Suprapubic skin (tissue), 4 donors: ENCODE results near the gene FCGR1A. TPM values are rescaled to one million over a fixed set of nuclear protein-coding genes. Genes with fewer than 3 reads are reported as not detected.
A peak's percentile ranks its signal among the peaks of the same experiment; 100 is the strongest.
"Not testable (repeated sequence)": the region's sequence is repeated elsewhere in the genome, so short reads cannot be mapped to it uniquely, and the experiment has no call there.

ENCODE experiments used
- DNase-seq, 2 donors: peaks; one replicate each; pipeline ENCODE4 v3.0.0-alpha.2; 2019; ENCODE audit warnings: low spot score in 2 of 2
- H3K27ac ChIP-seq: fragments of 200-600 bp; sonication (generic); one replicate; pipeline ENCODE4 v1.5.1; 2019
- H3K27me3 ChIP-seq: fragments of 200-600 bp; sonication (generic); one replicate; pipeline ENCODE4 v1.5.1; 2019
- H3K36me3 ChIP-seq: fragments of 200-600 bp; sonication (generic); one replicate; pipeline ENCODE4 v1.5.1; 2019
- H3K4me1 ChIP-seq: fragments of 200-600 bp; sonication (generic); one replicate; pipeline ENCODE4 v1.5.1; 2019
- H3K4me3 ChIP-seq: fragments of 200-600 bp; sonication (generic); one replicate; pipeline ENCODE4 v1.5.1; 2019; ENCODE audit warnings: mild to moderate bottlenecking
- H3K9me3 ChIP-seq: fragments of 200-600 bp; sonication (generic); one replicate; pipeline ENCODE4 v1.5.1; 2019
- WGBS: methylation state at CpG from one replicate; pipeline ENCODE4 v1.1.5; 2018; 5-methylcytosine and 5-hydroxymethylcytosine counted together
- total RNA-seq, 4 donors: library from RNA; depleted of rRNA; stranded (reverse); fragments of >200 nt; gene quantifications; one replicate each; pipeline ENCODE4 v1.1.0, GENCODE V29; 2016

Gene FCGR1A
- total RNA-seq: not detected

GRCh38 chr1:149782600-149782999 lies at the start of gene FCGR1A:
TSS of gene FCGR1A (plus strand) at chr1:149782694. CDS start at chr1:149782744, 50 bp downstream.
- WGBS: no CpG with 5 or more reads among the region's 2 CpGs
- H3K4me3 ChIP-seq, H3K27ac ChIP-seq, H3K27me3 ChIP-seq, H3K36me3 ChIP-seq, H3K4me1 ChIP-seq, H3K9me3 ChIP-seq, DNase-seq: not testable (repeated sequence)

GRCh38 chr1:149732781-149733180 lies 49.7 kb upstream of the FCGR1A start:
- H3K27ac ChIP-seq, H3K36me3 ChIP-seq, H3K4me1 ChIP-seq, DNase-seq, H3K9me3 ChIP-seq, H3K4me3 ChIP-seq, H3K27me3 ChIP-seq: not testable (repeated sequence)
- no CpG with 5 or more reads among the region's 2 CpGs for WGBS

- not testable (repeated sequence) for H3K4me3 ChIP-seq, H3K27me3 ChIP-seq, H3K27ac ChIP-seq, H3K9me3 ChIP-seq, DNase-seq, H3K36me3 ChIP-seq, H3K4me1 ChIP-seq
- 100% methylated on average over 1 of the region's 1 CpG for WGBS
These were observed 47.8 kb upstream of the FCGR1A start for GRCh38 chr1:149734692-149735091.

GRCh38 chr1:149740148-149740581 lies 42.3 kb upstream of the FCGR1A start:
- 9% methylated on average over 23 of the region's 26 CpGs for WGBS
- H3K27ac ChIP-seq, H3K27me3 ChIP-seq, DNase-seq, H3K4me1 ChIP-seq, H3K36me3 ChIP-seq, H3K9me3 ChIP-seq: not testable (repeated sequence)
- peak overlapping the region; percentile 27 for H3K4me3 ChIP-seq

GRCh38 chr1:149740590-149741230 lies 41.8 kb upstream of the FCGR1A start:
- not testable (repeated sequence) for H3K9me3 ChIP-seq, H3K27me3 ChIP-seq, DNase-seq, H3K36me3 ChIP-seq, H3K27ac ChIP-seq, H3K4me1 ChIP-seq
- H3K4me3 ChIP-seq: peak overlapping the region; percentile 27
- WGBS: 60% methylated on average over 2 of the region's 13 CpGs

- no CpG with 5 or more reads among the region's 5 CpGs for WGBS
- H3K36me3 ChIP-seq, DNase-seq, H3K4me1 ChIP-seq, H3K27ac ChIP-seq, H3K9me3 ChIP-seq, H3K4me3 ChIP-seq, H3K27me3 ChIP-seq: not testable (repeated sequence)
These were observed 40.6 kb upstream of the FCGR1A start for GRCh38 chr1:149741914-149742313.

GRCh38 chr1:149746463-149747356 lies 35.8 kb upstream of the FCGR1A start:
- H3K4me3 ChIP-seq, H3K27ac ChIP-seq, H3K36me3 ChIP-seq, DNase-seq, H3K9me3 ChIP-seq, H3K4me1 ChIP-seq: not testable (repeated sequence)
- H3K27me3 ChIP-seq: peaks cover 23% of the 10 kb centered on the region
- 79% methylated on average over 4 of the region's 41 CpGs for WGBS

- peaks cover 23% of the 10 kb centered on the region for H3K27me3 ChIP-seq
- H3K9me3 ChIP-seq, H3K36me3 ChIP-seq, H3K4me1 ChIP-seq, DNase-seq, H3K4me3 ChIP-seq, H3K27ac ChIP-seq: not testable (repeated sequence)
- 6% methylated on average over 15 of the region's 40 CpGs for WGBS
These were observed 34.9 kb upstream of the FCGR1A start for GRCh38 chr1:149747359-149748143.

GRCh38 chr1:149748144-149748500 lies 34.4 kb upstream of the FCGR1A start:
- H3K27ac ChIP-seq, H3K9me3 ChIP-seq, DNase-seq, H3K4me1 ChIP-seq, H3K36me3 ChIP-seq, H3K4me3 ChIP-seq: not testable (repeated sequence)
- 30% methylated on average over 8 of the region's 8 CpGs for WGBS
- H3K27me3 ChIP-seq: peaks cover 23% of the 10 kb centered on the region

GRCh38 chr1:149750562-149750961 lies 31.9 kb upstream of the FCGR1A start:
- H3K27ac ChIP-seq, H3K9me3 ChIP-seq, H3K4me1 ChIP-seq, DNase-seq, H3K4me3 ChIP-seq, H3K36me3 ChIP-seq: not testable (repeated sequence)
- H3K27me3 ChIP-seq: peaks cover 23% of the 10 kb centered on the region
- WGBS: 55% methylated on average over 2 of the region's 2 CpGs

- H3K4me3 ChIP-seq, H3K27ac ChIP-seq, H3K9me3 ChIP-seq, DNase-seq, H3K36me3 ChIP-seq, H3K4me1 ChIP-seq: not testable (repeated sequence)
- H3K27me3 ChIP-seq: peaks cover 17% of the 10 kb centered on the region
- WGBS: 100% methylated on average over 1 of the region's 1 CpG
These were observed 30.3 kb upstream of the FCGR1A start for GRCh38 chr1:149752186-149752585.

- not testable (repeated sequence) for H3K36me3 ChIP-seq, H3K9me3 ChIP-seq, H3K27ac ChIP-seq, H3K4me1 ChIP-seq, H3K4me3 ChIP-seq, H3K27me3 ChIP-seq, DNase-seq
- 27% methylated on average over 1 of the region's 2 CpGs for WGBS
These were observed 29.0 kb upstream of the FCGR1A start for GRCh38 chr1:149753466-149753865.

- not testable (repeated sequence) for H3K9me3 ChIP-seq, H3K4me3 ChIP-seq, H3K27ac ChIP-seq, DNase-seq, H3K36me3 ChIP-seq, H3K27me3 ChIP-seq, H3K4me1 ChIP-seq
- WGBS: 100% methylated on average over 1 of the region's 2 CpGs
These were observed 27.2 kb upstream of the FCGR1A start for GRCh38 chr1:149755294-149755693.

- H3K36me3 ChIP-seq, H3K4me1 ChIP-seq, H3K9me3 ChIP-seq, H3K27me3 ChIP-seq, DNase-seq, H3K4me3 ChIP-seq, H3K27ac ChIP-seq: not testable (repeated sequence)
- 89% methylated on average over 1 of the region's 2 CpGs for WGBS
These were observed 20.2 kb upstream of the FCGR1A start for GRCh38 chr1:149762294-149762693.
